ENCODE results near the gene CCL27. TPM values are rescaled to one million over a fixed set of nuclear protein-coding genes. Genes with fewer than 3 reads are reported as not detected.

The CCL27 gene
- total RNA-seq, 1 donor from 2014 or later, result not detected

GRCh38 chr9:34686732-34687131 lies 24.3 kb upstream of the CCL27 start:
- ATAC-seq (no peak), DNase-seq (ENCODE audit: missing footprints) (no peak)
- intact Hi-C loops (cut with DNase I), result no loop called here

- ATAC-seq (peak; percentile 59), DNase-seq (ENCODE audit: missing footprints) (no peak)
- intact Hi-C loops (cut with DNase I), result no loop called here
These were observed 23.8 kb upstream of the CCL27 start for GRCh38 chr9:34686231-34686630.

- intact Hi-C loops (cut with DNase I), result no loop called here
- DNase-seq (ENCODE audit: missing footprints) (no peak), ATAC-seq (no peak)
These were observed 23.1 kb upstream of the CCL27 start for GRCh38 chr9:34685591-34685990.

GRCh38 chr9:34684816-34685215 lies 22.4 kb upstream of the CCL27 start:
- intact Hi-C loops (cut with DNase I), result no loop called here
- ATAC-seq, result no peak
- DNase-seq (ENCODE audit: missing footprints), result no peak

GRCh38 chr9:34684145-34684544 lies 21.7 kb upstream of the CCL27 start:
- DNase-seq (ENCODE audit: missing footprints) (no peak), ATAC-seq (no peak)

GRCh38 chr9:34675869-34676268 lies 13.4 kb upstream of the CCL27 start:
- ATAC-seq, result peak; percentile 3
- intact Hi-C loops (cut with DNase I), result no loop called here
- no peak for DNase-seq (ENCODE audit: missing footprints)

More at GRCh38 chr9:34684145-34684544, 21.7 kb upstream of the CCL27 start:
- intact Hi-C loops (cut with DNase I), result no loop called here

GRCh38 chr9:34675048-34675714 lies 12.7 kb upstream of the CCL27 start:
- DNase-seq (ENCODE audit: missing footprints) (peak; percentile 79), ATAC-seq (peak; percentile 54)
- intact Hi-C loops (cut with DNase I), result no loop called here

- intact Hi-C loops (cut with DNase I), result no loop called here
- ATAC-seq (no peak), DNase-seq (ENCODE audit: missing footprints) (no peak)
These were observed 12.0 kb upstream of the CCL27 start for GRCh38 chr9:34674440-34674839.

GRCh38 chr9:34671307-34671706 lies 8.8 kb upstream of the CCL27 start:
- intact Hi-C loops (cut with DNase I), result no loop called here
- DNase-seq (ENCODE audit: missing footprints), result no peak
- ATAC-seq, result no peak

- intact Hi-C loops (cut with DNase I), result loop anchor here (5.0 kb wide), 1 partner anchor 322 kb away; no protein-coding TSS in a partner anchor
- DNase-seq (ENCODE audit: missing footprints), result no peak
- no peak for ATAC-seq
These were observed 7.5 kb upstream of the CCL27 start for GRCh38 chr9:34669809-34670562.

GRCh38 chr9:34665381-34666250 lies 3.2 kb upstream of the CCL27 start:
- ATAC-seq (peak; percentile 92), DNase-seq (ENCODE audit: missing footprints) (peak; percentile 96)
- intact Hi-C loops (cut with DNase I), result loop anchor here (2.0 to 5.0 kb wide), 2 partner anchors 35 to 327 kb away; no protein-coding TSS in a partner anchor

- no peak for DNase-seq (ENCODE audit: missing footprints)
- ATAC-seq, result no peak
- intact Hi-C loops (cut with DNase I), result loop anchor here (2.0 to 5.0 kb wide), 2 partner anchors 36 to 327 kb away; no protein-coding TSS in a partner anchor
These were observed 2.6 kb upstream of the CCL27 start for GRCh38 chr9:34665067-34665380.

GRCh38 chr9:34664281-34665066 lies 2.0 kb upstream of the CCL27 start:
- intact Hi-C loops (cut with DNase I), result loop anchor here (2.0 to 5.0 kb wide), 2 partner anchors 36 to 328 kb away; no protein-coding TSS in a partner anchor
- ATAC-seq, result peak; percentile 49
- peak; percentile 82 for DNase-seq (ENCODE audit: missing footprints)

- DNase-seq (ENCODE audit: missing footprints) (no peak), ATAC-seq (no peak)
- intact Hi-C loops (cut with DNase I), result no loop called here
These were observed 797 bp upstream of the CCL27 start for GRCh38 chr9:34663303-34663605.

GRCh38 chr9:34659592-34660253 lies 2.7 kb downstream of the CCL27 start:
- DNase-seq (ENCODE audit: missing footprints), result no peak
- intact Hi-C loops (cut with DNase I), result no loop called here

GRCh38 chr9:34658461-34658860 lies 4.0 kb downstream of the CCL27 start:
- ATAC-seq (no peak), DNase-seq (ENCODE audit: missing footprints) (no peak)
- intact Hi-C loops (cut with DNase I), result no loop called here

More at GRCh38 chr9:34659592-34660253, 2.7 kb downstream of the CCL27 start:
- no peak for ATAC-seq

GRCh38 chr9:34656992-34657391 lies 5.5 kb downstream of the CCL27 start:
- intact Hi-C loops (cut with DNase I), result no loop called here
- DNase-seq (ENCODE audit: missing footprints) (no peak), ATAC-seq (no peak)

- ATAC-seq, result no peak
- no peak for DNase-seq (ENCODE audit: missing footprints)
- intact Hi-C loops (cut with DNase I), result no loop called here
These were observed 7.1 kb downstream of the CCL27 start for GRCh38 chr9:34655394-34655793.
